Islet precursor cell (in vitro differentiated cells): Measurements from ENCODE around the gene NHERF1.

ENCODE experiments used
- DNase-seq: peaks from one replicate; pipeline ENCODE4 v3.0.0-alpha.2; 2018

NHERF1 gene

GRCh38 chr17:74769856-74770497, 21.5 kb downstream of the NHERF1 start:
- no peak for DNase-seq

DNA sequence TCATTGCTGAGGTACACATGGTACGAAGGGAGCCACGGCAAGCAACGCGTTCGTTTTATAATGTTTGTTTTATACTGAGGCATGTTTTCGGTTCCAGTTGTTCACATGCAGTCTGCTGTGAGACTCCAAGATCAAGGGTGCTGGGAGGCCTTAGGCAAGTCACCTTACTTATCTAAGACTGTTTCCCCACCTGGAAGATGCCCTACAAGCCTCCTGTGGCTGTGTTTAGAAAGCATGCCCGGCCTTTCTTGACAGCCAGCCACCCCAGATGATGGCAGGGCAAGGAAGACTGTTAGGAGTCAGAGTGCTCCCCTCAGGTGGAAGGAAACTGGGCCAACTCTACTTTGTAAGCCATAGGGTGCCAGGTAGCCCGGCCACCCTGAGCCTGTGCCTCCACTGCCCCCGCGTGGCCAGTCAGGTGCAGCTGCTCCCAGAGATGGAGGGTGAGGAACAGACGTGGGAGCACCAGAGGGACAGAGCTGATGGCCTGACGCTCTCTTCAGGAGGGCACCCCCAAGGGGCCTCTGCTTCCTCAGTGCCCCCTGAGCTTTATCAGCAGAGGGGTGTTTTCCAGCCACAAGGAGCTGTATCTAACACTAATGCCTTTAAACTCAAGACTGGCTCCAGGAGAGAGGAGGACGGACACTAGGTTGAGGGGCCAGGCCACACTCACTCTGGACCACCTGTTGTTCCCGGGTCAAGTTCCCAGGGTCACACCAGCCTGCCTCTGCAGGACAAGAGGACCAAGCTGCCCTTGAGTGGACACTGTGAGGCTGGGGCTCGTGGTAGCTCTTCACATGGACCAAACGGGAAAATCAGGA, 22.3 kb downstream of the NHERF1 start:
- DNase-seq = peak; percentile 90

DNA sequence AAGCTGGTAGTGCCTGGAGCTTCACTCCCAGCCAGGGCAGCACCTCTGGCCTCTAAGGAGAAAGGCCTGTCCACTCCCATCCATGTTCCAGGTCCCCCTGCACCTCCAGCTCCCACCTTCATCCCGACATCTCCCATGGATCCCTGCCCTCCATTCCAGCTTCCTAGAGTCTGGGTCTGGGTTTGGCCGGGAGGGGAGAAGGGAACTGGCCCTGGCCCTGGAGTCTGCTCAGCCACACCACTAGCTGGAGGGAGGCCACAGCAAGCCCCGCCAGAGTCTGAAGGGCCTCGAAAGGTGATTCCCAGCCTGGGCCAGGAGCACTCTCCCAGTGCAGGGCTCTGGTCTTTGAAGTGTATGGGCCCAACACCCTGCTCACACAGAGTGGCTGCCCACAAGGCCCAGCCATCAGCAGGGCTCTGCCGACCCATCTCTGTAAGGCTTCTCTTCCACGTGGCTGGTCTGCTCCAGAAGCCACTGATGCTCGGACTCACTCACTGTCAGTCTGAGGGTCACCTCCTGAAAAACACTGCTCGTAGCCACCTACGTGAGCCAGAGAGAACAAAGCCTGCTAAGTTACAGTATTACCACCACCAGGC, 23.0 kb downstream of the NHERF1 start:
- DNase-seq = no peak

DNA sequence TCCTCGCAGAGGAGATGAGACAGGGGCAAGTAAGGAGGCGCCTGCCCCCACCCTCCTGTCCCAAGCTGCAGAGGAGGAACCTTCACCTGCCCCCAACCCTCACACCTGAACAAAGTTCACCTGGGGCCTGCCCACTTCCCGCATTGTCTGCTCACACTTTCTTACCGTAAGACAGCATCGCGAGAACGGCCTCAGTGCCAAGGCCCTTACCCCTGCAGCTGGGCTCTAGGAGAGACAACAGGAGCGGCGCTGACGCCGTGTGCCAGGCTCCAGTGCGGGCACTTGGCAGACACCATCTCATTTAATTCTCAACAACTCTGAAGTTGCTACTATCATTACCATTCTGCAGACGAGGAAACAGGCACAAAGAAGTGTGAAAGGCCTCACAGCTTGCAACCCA, 23.6 kb downstream of the NHERF1 start:
- no peak for DNase-seq

DNA sequence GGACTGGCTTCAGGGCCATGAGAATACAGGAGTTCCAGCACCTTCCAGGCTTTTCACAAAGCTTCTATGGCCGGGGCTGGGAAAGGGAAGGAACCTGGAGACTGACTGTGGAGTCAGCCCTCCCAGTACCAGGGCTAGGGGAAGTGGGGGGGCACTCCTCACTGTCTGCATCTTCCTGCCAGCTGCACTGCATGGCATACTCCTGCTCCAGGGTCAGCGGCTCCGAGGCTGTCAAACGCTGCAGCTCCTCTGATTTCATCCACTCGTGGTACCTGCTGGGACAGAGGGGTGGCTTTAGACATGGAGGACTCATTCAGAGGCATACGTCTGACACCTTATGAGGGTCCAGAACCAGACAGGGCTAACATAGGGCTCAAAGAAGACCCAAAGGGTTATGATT, 25.0 kb downstream of the NHERF1 start:
- no peak for DNase-seq

DNA sequence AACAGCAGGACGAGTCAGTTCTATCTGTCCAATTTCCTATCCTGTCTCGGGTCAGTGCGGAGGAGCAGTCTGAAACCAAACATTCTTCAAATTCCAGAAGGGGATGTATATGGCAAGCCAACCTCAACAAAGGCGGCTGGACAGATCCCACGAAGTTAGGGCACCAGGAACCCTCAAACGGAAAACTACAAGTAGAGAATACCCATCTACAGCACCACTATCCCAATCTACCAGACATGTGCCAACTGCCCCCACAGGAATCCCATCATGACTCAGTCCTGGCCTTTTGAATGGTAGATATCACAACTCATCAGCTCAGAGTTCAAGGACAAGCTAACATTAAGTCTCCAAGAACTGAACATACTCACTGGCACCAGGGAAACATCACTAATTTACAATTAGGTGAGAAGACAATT, 25.5 kb downstream of the NHERF1 start:
- DNase-seq = peak; percentile 87

DNA sequence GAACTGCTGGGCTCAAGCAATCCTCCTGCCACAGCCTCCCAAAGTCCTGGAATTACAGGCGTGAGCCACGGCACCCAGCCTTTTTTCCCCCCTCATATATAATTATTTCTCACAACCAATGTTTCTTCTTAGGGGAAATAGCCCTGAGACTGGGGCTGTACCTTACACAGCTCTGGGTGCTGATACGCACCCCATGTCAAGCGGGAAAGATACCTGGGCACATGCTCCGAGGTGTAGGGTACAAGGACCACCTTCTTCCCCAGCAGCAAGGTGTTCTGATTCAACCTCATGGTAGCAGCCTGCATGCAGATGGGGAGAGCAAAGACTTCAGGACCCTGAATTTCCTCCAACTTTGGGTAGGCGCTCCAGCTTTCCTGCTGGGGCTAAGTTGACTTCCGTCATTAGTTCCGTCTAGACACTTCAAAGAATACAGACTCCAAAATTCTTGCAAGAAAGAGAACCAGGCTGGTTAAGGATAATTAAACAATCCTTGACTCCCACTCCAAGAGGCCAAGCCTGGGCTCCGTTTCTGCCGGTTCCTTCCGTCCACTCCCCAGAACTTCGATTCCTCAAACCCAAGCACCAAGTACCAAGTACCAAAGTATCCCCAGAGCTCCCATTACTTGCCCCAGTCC, 27.1 kb downstream of the NHERF1 start:
- DNase-seq = no peak

- DNase-seq = peak; percentile 100
Measured at GRCh38 chr17:74776044-74776962, 27.9 kb downstream of the NHERF1 start, which contains the start of gene NAT9. Gene NAT9 (minus strand): TSS chr17:74776345. CDS start chr17:74775698, 647 bp downstream.

- DNase-seq = no peak
Measured at GRCh38 chr17:74776990-74777389, 28.6 kb downstream of the NHERF1 start.

DNA sequence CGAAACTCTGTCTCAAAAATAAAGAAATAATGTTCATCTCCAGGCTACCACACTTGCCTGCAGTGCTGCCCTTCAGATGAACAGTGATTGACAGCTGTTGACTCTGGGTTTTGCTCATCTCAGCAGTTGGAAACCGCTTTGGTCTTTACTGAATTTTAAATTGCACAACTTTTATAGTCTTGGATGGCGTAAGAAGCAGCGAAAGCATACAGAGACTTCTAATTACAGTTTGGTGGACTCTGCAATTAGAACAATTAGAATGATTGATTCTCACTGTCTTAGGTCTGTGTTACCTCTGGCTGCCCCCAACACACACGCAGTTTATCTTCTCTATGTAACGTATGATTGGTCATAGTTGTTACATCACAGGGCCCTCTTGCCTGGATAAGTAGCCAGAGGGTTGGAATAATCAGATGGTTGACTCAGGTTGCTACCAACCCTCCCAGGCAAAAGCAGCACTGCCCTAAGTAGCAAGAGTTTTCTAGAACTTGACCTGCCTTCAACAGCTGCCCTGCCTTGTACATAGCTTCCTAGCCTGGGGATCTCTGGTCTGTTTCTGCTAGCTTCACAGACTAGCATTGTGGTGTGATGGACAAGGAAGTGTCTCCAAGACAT, 29.6 kb downstream of the NHERF1 start:
- no peak for DNase-seq

- DNase-seq = no peak
Measured at GRCh38 chr17:74778960-74779359, 30.5 kb downstream of the NHERF1 start.

DNA sequence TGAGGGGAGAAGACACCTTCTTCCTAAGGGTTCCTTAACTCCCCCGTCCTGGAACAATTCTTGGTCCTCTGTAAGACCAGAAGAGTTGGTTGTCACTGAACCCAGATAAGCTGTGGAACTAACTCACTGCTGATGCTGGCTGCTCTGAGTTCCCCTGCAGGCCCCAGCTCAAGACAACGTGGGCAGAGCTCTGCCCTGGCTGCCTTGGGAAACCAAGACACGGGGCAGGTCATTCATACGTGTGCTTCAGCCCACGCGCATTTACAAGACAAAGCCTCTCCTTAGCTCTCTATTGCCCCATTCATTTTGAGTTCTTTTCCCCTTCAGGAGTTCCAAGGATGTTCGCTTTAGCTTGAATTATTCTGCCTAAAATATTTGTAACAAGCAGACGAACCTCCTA, 31.1 kb downstream of the NHERF1 start:
- no peak for DNase-seq

DNA sequence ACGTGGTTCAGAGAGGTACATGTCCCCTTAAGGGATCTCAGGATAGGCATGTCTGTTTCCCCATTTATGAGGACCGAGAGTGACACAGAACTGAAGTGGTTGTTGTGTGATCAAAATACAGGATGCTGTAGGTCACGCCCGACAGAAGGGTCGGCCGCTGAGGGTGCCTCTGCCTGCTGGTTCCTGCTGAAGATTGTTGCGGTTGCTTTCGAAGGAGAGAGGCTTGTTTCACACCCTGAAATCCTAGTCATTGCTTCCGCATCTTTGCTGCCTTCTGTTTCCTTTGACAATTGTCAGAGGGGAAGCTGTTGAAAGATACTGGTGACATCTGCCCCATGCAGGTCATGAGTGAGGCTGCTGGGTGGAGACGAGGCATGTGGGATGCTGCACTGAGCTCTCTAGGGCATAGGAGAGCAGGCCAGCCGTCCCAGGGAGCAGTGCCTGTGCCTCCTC, 31.5 kb downstream of the NHERF1 start:
- no peak for DNase-seq

DNA sequence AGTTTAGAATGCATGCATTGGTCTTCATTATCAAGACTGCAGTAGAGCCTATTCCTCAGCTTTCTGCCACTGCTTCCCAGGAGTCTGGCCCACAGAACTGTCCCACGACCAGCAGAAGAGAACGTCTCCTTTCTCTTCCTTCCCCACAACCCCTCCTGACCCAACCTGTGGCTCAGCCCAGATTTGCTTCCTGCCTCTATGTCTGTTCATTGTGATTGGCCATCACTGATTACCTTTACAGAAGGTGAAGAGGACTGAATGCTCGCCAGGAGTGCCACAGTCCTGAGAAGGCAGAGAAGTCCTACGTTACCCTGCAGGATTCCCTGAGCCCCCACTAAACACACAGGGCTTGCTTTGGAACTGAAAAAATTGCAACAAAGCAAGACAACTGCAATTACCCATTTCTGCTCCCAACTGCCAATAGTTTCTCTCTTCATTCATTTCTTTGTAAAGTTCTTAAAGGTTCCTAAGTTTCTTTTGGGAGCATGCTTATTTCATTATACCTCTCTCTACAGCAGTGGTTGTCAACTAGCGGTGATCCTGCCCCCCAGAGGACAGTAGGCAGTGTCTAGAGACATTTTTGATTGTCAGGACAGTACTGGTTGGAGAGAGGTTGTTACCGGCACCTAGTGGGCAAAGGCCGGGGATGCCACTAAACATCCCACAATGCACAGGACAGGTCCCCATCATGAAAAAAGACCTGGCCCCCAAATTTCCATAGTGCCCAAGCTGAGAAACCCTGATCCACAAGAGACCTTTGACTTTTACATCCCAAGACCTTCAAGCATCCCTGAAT, 32.2 kb downstream of the NHERF1 start:
- peak; percentile 83 for DNase-seq

GRCh38 chr17:74782571-74782970, 34.1 kb downstream of the NHERF1 start:
- no peak for DNase-seq

DNA sequence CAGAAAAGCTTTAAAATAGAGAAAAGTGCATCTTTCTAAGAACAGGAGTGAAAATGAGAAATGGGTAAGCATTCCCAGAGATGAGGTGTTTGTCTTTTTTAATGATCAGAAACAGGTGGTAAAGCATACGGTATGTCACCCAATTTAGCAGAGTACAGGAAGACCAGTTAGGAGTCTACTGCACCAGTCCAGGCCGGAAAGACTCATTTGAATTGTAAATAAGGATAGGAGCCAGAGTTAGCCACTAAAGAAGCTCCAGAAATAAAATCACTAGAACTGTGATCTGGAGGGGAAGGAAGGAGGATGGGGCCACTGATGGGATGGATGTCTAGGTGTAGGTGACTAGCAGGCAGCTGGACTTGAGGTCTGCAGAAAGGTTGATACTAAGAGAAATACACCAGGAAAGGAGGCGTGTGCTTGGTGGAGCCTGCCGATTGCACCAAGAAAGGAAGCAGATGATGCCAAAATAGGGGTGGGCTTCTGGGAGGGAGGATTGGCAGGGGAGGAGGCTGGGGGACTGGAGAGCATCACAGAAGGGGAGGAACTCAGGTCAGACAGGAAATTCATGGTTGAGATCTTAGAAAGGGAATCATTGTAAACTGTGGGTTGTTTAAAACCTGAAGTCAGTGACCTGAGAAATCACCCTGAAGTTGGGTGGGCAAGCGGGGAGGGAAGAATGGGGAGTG, 35.8 kb downstream of the NHERF1 start:
- DNase-seq = no peak

DNA sequence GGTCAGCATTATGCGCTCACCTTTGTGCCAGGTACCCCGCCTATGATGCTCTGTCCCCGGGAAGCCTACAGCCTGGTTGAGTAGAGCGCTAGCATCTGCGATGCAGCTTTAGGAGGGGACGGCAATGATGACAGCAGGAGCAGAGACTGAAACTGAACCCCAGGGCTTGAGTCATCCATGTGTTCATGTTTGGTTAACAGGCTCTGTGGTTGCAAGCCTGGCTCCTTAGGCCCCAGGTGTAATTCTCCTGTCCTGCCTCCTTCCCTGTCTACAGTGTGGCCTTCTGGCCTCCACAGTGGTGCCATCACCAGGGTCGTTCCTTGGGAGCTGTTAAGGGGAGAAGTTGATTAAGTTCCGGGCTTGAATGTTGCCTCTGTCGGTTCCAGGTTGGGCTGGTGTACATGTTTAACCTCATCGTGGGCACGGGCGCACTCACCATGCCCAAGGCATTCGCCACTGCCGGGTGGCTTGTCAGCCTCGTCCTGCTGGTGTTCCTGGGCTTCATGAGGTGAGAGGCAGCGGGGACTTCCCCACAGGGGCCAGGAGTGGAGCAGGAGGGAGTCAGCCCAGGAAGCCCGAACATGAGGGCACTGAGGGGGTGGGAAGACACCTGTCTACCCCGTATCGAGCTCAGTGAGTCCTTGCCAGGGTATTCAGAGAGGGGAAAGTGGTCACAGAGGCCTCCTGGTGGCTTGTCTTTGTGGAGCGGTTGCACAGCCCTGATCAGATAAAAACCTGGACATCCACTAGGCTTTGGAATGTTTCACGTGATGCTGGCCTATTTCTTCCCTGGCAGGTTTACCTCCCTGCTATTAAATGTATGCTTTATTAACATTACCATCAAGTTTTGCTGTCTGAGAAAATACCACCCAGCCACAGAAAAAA, 36.9 kb downstream of the NHERF1 start:
- no peak for DNase-seq

DNA sequence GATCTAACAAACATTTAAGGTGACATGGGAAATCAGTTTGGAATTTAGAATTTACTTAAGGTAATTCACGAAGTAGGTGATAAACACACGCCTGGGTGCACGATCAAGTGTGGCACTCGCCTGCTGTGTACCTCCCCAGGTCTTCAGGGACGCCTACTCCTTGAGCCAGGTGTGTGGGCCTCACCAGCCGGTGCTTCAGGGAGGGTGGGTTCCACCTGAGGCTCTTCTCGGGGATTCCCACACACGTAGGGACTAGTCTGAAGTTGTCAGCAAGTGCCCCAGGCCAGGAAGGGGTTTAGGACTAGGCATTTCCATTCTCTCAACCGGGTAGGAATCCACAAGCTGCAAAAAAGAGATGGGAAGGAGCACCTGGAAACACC, 37.5 kb downstream of the NHERF1 start:
- DNase-seq = no peak

DNA sequence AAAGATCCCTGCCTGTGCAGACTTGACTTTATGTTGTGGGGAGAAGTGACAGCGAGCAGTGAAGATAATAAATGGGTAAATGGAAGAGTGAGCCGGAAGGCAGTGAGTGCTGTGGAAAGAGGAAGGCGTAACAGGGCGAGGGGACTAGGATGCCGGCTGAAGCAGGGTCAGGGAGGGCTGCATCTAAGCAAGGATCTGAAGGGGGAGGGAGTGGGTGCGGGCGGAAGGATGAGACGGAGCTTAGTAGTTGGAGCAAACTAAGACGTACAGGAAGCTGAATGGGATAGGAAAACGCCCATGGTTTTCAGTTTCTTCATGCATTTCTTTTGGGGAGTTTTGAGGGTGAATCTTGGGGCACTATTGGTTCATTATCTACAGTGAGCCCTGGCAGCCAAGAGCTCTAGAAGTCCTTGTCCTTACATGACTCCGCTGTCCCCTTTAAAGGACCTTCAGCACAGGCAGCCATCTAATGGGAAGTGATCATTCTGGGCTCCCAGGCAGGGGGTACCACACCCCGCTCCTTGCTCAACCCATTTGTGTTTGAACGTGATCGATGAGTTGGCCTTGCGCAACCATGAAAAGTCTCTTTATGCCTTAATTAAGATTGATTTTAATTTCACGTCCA, 38.1 kb downstream of the NHERF1 start:
- DNase-seq = no peak
